WTC11 (cell line): ENCODE results near the gene TMEM134. TPM values are rescaled to one million over a fixed set of nuclear protein-coding genes. Genes with fewer than 3 reads are reported as not detected.
A peak's percentile ranks its signal among the peaks of the same experiment; 100 is the strongest.
"Not testable (repeated sequence)": the region's sequence is repeated elsewhere in the genome, so short reads cannot be mapped to it uniquely, and the experiment has no call there.

Source experiments
- ATAC-seq: fragments of 200-7000 bp; cut with Tn5 transposase; 2 replicates; pipeline ENCODE4 v1.10.0; 2021; ENCODE audit warnings: mild to moderate bottlenecking, moderate library complexity
- CTCF ChIA-PET: fragments of 300-600 bp; sonication (Branson Sonifier 250); formaldehyde crosslinking; loops from one replicate; lab custom pipeline; 2021; ENCODE audit warnings: antibody characterized with exemption; lab: Charles Lee
- POLR2A ChIA-PET: fragments of 350-600 bp; sonication (Branson Sonifier 250); formaldehyde crosslinking; loops from one replicate; lab custom pipeline; 2021; ENCODE audit warnings: antibody characterized with exemption; lab: Charles Lee
- DNase-seq: peaks from one replicate; pipeline ENCODE4 v3.0.0; 2021; ENCODE audit warnings: low spot score
- H3K27ac Mint-ChIP-seq: 2 replicates; pipeline ENCODE4 v1.8.0; 2021; ENCODE audit warnings: mixed read lengths
- H3K27me3 Mint-ChIP-seq: 2 replicates; pipeline ENCODE4 v1.8.0; 2021; ENCODE audit warnings: low read depth, mild to moderate bottlenecking, moderate library complexity, mixed read lengths
- H3K36me3 Mint-ChIP-seq: 2 replicates; pipeline ENCODE4 v1.8.0; 2021; ENCODE audit warnings: mixed read lengths
- H3K4me1 Mint-ChIP-seq: 2 replicates; pipeline ENCODE4 v1.8.0; 2022; ENCODE audit warnings: mixed read lengths
- H3K4me3 Mint-ChIP-seq: 2 replicates; pipeline ENCODE4 v1.8.0; 2021; ENCODE audit warnings: mild to moderate bottlenecking, moderate library complexity, mixed read lengths
- H3K9me3 Mint-ChIP-seq: 2 replicates; pipeline ENCODE4 v1.8.0; 2021; ENCODE audit warnings: mixed read lengths
- CDX4 ChIP-seq: fragments of 250-450 bp; sonication (Bioruptor Pico); IDR thresholded peaks from 2 replicates; pipeline ENCODE4 v1.9.0; 2021; ENCODE audit warnings: moderate library complexity, mild to moderate bottlenecking, inconsistent platforms, borderline replicate concordance
- CREB1 ChIP-seq: sonication (generic); formaldehyde crosslinking; IDR thresholded peaks from 2 replicates; pipeline ENCODE4 v1.8.0; 2023; ENCODE audit warnings: mild to moderate bottlenecking, missing genetic modification reagents
- CTCF ChIP-seq: fragments of 200-600 bp; IDR thresholded peaks from 2 replicates; pipeline ENCODE4 v1.8.0; 2022; ENCODE audit warnings: antibody characterized with exemption
- ELF4 ChIP-seq: sonication (generic); formaldehyde crosslinking; IDR thresholded peaks from 2 replicates; pipeline ENCODE4 v1.8.1; 2022; ENCODE audit warnings: low read depth, mild to moderate bottlenecking, moderate library complexity, missing genetic modification reagents
- FOXJ3 ChIP-seq: sonication (generic); formaldehyde crosslinking; IDR thresholded peaks from 2 replicates; pipeline ENCODE4 v1.9.0; 2021; ENCODE audit warnings: missing genetic modification reagents, mild to moderate bottlenecking, borderline replicate concordance
- GABPB1 ChIP-seq: sonication (generic); formaldehyde crosslinking; IDR thresholded peaks from 2 replicates; pipeline ENCODE4 v1.8.1; 2023; ENCODE audit warnings: mild to moderate bottlenecking, missing genetic modification reagents
- GTF2I ChIP-seq: fragments of 250-450 bp; sonication (Bioruptor Pico); conservative IDR thresholded peaks from 2 replicates; pipeline ENCODE4 v1.4.0; 2021; ENCODE audit warnings: mild to moderate bottlenecking
- HMGA2 ChIP-seq: fragments of 250-450 bp; sonication (Bioruptor Pico); IDR thresholded peaks from 2 replicates; pipeline ENCODE4 v1.4.0; 2021; ENCODE audit warnings: mild to moderate bottlenecking, moderate library complexity
- NFATC4 ChIP-seq: fragments of 250-450 bp; sonication (Bioruptor Pico); IDR thresholded peaks from 2 replicates; pipeline ENCODE4 v1.9.0; 2021; ENCODE audit warnings: mild to moderate bottlenecking
- PRRX2 ChIP-seq: fragments of 250-450 bp; sonication (Bioruptor Pico); IDR thresholded peaks from 2 replicates; pipeline ENCODE4 v1.8.0; 2021; ENCODE audit warnings: mild to moderate bottlenecking
- ZNF121 ChIP-seq: sonication (generic); formaldehyde crosslinking; IDR thresholded peaks from 2 replicates; pipeline ENCODE4 v1.8.0; 2023; ENCODE audit warnings: missing genetic modification reagents
- ZNF263 ChIP-seq: sonication (generic); formaldehyde crosslinking; IDR thresholded peaks from 2 replicates; pipeline ENCODE4 v1.8.1; 2022; ENCODE audit warnings: low read depth, mild to moderate bottlenecking, moderate library complexity, missing genetic modification reagents
- total RNA-seq: library from RNA; stranded (reverse); gene quantifications from 3 replicates; pipeline ENCODE4 v1.2.3, GENCODE V29; 2021
- TF ChIP-seq, protein P1 (sequence below): sonication (generic); formaldehyde crosslinking; conservative IDR thresholded peaks from 2 replicates; pipeline ENCODE4 v1.8.1; 2023; ENCODE audit warnings: mild to moderate bottlenecking, low read depth, missing genetic modification reagents, moderate library complexity
- TF ChIP-seq, protein P2 (sequence below): fragments of 250-450 bp; sonication (Bioruptor Pico); IDR thresholded peaks from 2 replicates; pipeline ENCODE4 v1.9.0; 2021; ENCODE audit warnings: mild to moderate bottlenecking
- TF ChIP-seq, protein P3 (sequence below): sonication (generic); formaldehyde crosslinking; IDR thresholded peaks from 2 replicates; pipeline ENCODE4 v1.8.1; 2022; ENCODE audit warnings: low read depth, missing genetic modification reagents, borderline replicate concordance
- TF ChIP-seq, protein P4 (sequence below): sonication (generic); formaldehyde crosslinking; IDR thresholded peaks from 2 replicates; pipeline ENCODE4 v1.8.0; 2023; ENCODE audit warnings: mild to moderate bottlenecking, missing genetic modification reagents

Gene TMEM134
- total RNA-seq, 1 experiment from 2014 or later = 55.6 TPM

DNA sequence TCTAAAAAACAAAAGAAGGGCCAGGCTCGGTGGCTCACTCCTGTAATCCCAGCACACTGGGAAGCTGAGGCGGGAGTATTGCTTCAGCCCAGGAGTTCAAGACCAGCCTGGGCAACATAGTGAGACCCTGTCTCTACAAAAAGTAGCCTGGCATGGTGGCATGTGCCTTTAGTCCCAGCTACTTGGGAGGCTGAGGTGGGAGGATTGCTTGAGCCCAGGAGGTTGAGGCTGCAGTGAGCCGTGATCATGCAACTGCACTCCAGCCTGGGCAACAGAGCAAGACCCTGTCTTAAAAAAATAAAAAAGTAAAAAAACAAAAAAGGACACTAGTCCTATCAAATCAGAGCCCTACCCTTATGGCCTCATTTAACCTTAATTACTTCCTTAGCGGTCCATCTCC, 42.5 kb upstream of the TMEM134 start:
- H3K4me3 Mint-ChIP-seq, H3K36me3 Mint-ChIP-seq, H3K9me3 Mint-ChIP-seq, DNase-seq, POLR2A ChIA-PET, ATAC-seq, H3K27ac Mint-ChIP-seq, CTCF ChIA-PET: not testable (repeated sequence)
- TF ChIP-seq ZNF121 = peak; percentile 12; the same call in 1 of the 2 replicates
- peaks cover 16% of the 10 kb centered on the region for H3K4me1 Mint-ChIP-seq
- peaks cover 26% of the 10 kb centered on the region for H3K27me3 Mint-ChIP-seq

GRCh38 chr11:67510023-67510345, 40.9 kb upstream of the TMEM134 start:
- ChIA-PET CTCF (no interaction called here), POLR2A (no interaction called here)
- peaks cover 24% of the 10 kb centered on the region for H3K27me3 Mint-ChIP-seq
- no peak for ATAC-seq
- peaks cover 26% of the 10 kb centered on the region for H3K4me1 Mint-ChIP-seq
- TF ChIP-seq CDX4 = no peak
- no peak for TF ChIP-seq CREB1 (CRISPR knock-in tag)
- TF ChIP-seq, protein P1, sequence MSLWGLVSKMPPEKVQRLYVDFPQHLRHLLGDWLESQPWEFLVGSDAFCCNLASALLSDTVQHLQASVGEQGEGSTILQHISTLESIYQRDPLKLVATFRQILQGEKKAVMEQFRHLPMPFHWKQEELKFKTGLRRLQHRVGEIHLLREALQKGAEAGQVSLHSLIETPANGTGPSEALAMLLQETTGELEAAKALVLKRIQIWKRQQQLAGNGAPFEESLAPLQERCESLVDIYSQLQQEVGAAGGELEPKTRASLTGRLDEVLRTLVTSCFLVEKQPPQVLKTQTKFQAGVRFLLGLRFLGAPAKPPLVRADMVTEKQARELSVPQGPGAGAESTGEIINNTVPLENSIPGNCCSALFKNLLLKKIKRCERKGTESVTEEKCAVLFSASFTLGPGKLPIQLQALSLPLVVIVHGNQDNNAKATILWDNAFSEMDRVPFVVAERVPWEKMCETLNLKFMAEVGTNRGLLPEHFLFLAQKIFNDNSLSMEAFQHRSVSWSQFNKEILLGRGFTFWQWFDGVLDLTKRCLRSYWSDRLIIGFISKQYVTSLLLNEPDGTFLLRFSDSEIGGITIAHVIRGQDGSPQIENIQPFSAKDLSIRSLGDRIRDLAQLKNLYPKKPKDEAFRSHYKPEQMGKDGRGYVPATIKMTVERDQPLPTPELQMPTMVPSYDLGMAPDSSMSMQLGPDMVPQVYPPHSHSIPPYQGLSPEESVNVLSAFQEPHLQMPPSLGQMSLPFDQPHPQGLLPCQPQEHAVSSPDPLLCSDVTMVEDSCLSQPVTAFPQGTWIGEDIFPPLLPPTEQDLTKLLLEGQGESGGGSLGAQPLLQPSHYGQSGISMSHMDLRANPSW (CRISPR knock-in tag) = no peak
- TF ChIP-seq ELF4 = no peak
- TF ChIP-seq NFATC4 = no peak
- TF ChIP-seq CTCF = no peak
- TF ChIP-seq GTF2I (CRISPR knock-in tag) = no peak
- no peak for TF ChIP-seq HMGA2 (CRISPR knock-in tag)
- TF ChIP-seq, protein P2, sequence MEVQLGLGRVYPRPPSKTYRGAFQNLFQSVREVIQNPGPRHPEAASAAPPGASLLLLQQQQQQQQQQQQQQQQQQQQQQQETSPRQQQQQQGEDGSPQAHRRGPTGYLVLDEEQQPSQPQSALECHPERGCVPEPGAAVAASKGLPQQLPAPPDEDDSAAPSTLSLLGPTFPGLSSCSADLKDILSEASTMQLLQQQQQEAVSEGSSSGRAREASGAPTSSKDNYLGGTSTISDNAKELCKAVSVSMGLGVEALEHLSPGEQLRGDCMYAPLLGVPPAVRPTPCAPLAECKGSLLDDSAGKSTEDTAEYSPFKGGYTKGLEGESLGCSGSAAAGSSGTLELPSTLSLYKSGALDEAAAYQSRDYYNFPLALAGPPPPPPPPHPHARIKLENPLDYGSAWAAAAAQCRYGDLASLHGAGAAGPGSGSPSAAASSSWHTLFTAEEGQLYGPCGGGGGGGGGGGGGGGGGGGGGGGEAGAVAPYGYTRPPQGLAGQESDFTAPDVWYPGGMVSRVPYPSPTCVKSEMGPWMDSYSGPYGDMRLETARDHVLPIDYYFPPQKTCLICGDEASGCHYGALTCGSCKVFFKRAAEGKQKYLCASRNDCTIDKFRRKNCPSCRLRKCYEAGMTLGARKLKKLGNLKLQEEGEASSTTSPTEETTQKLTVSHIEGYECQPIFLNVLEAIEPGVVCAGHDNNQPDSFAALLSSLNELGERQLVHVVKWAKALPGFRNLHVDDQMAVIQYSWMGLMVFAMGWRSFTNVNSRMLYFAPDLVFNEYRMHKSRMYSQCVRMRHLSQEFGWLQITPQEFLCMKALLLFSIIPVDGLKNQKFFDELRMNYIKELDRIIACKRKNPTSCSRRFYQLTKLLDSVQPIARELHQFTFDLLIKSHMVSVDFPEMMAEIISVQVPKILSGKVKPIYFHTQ (CRISPR knock-in tag) = no peak
- H3K36me3 Mint-ChIP-seq = peaks cover 2% of the 10 kb centered on the region; the same call in 1 of the 2 replicates
- H3K9me3 Mint-ChIP-seq = no peaks in the 10 kb centered on the region
- H3K27ac Mint-ChIP-seq = no peak overlapping the region
- peak overlapping the region; percentile 83 for H3K4me3 Mint-ChIP-seq
- DNase-seq = no peak

- peak; percentile 99 for DNase-seq
- peaks cover 20% of the 10 kb centered on the region for H3K27me3 Mint-ChIP-seq
- peak overlapping the region; percentile 83 for H3K4me3 Mint-ChIP-seq
- H3K27ac Mint-ChIP-seq = peak overlapping the region; percentile 66
- peak; percentile 4 for ATAC-seq
- POLR2A ChIA-PET = no interaction called here
- peaks cover 26% of the 10 kb centered on the region for H3K4me1 Mint-ChIP-seq
- H3K9me3 Mint-ChIP-seq = no peaks in the 10 kb centered on the region
- CTCF ChIA-PET = no interaction called here
- peaks cover 2% of the 10 kb centered on the region; the same call in 1 of the 2 replicates for H3K36me3 Mint-ChIP-seq
- TF ChIP-seq, protein P2 (CRISPR knock-in tag) = no peak
- TF ChIP-seq FOXJ3 (no peak), PRRX2 (CRISPR knock-in tag) (0 out of 2 replicates have a peak, but pooled peaks have one; percentile 20), GABPB1 (CRISPR knock-in tag) (peak; percentile 65), ZNF263 (no peak)
- TF ChIP-seq, protein P3, sequence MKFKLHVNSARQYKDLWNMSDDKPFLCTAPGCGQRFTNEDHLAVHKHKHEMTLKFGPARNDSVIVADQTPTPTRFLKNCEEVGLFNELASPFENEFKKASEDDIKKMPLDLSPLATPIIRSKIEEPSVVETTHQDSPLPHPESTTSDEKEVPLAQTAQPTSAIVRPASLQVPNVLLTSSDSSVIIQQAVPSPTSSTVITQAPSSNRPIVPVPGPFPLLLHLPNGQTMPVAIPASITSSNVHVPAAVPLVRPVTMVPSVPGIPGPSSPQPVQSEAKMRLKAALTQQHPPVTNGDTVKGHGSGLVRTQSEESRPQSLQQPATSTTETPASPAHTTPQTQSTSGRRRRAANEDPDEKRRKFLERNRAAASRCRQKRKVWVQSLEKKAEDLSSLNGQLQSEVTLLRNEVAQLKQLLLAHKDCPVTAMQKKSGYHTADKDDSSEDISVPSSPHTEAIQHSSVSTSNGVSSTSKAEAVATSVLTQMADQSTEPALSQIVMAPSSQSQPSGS (CRISPR knock-in tag) = no peak
- TF ChIP-seq, protein P4, sequence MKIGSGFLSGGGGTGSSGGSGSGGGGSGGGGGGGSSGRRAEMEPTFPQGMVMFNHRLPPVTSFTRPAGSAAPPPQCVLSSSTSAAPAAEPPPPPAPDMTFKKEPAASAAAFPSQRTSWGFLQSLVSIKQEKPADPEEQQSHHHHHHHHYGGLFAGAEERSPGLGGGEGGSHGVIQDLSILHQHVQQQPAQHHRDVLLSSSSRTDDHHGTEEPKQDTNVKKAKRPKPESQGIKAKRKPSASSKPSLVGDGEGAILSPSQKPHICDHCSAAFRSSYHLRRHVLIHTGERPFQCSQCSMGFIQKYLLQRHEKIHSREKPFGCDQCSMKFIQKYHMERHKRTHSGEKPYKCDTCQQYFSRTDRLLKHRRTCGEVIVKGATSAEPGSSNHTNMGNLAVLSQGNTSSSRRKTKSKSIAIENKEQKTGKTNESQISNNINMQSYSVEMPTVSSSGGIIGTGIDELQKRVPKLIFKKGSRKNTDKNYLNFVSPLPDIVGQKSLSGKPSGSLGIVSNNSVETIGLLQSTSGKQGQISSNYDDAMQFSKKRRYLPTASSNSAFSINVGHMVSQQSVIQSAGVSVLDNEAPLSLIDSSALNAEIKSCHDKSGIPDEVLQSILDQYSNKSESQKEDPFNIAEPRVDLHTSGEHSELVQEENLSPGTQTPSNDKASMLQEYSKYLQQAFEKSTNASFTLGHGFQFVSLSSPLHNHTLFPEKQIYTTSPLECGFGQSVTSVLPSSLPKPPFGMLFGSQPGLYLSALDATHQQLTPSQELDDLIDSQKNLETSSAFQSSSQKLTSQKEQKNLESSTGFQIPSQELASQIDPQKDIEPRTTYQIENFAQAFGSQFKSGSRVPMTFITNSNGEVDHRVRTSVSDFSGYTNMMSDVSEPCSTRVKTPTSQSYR = no peak
Measured at GRCh38 chr11:67508486-67509121, 39.6 kb upstream of the TMEM134 start.
